Progenitor cell of endocrine pancreas (in vitro differentiated cells): ENCODE data around the gene CCDC148. TPM values are rescaled to one million over a fixed set of nuclear protein-coding genes. Genes with fewer than 3 reads are reported as not detected.
A peak's percentile ranks its signal among the peaks of the same experiment; 100 is the strongest.

ENCODE experiments used
- DNase-seq: peaks from one replicate; pipeline ENCODE4 v3.0.0; 2021; ENCODE audit warnings: low spot score; ENCODE audit not compliant: unreplicated experiment
- H3K27ac Mint-ChIP-seq: 2 replicates; pipeline ENCODE4 v1.8.0; 2021; ENCODE audit warnings: mild to moderate bottlenecking, moderate library complexity, mixed read lengths
- H3K27me3 Mint-ChIP-seq: 2 replicates; pipeline ENCODE4 v1.8.0; 2021; ENCODE audit warnings: mixed read lengths
- H3K36me3 Mint-ChIP-seq: 2 replicates; pipeline ENCODE4 v1.8.0; 2022; ENCODE audit warnings: mixed read lengths; ENCODE audit not compliant: insufficient read depth
- H3K4me1 Mint-ChIP-seq: 2 replicates; pipeline ENCODE4 v1.8.0; 2021; ENCODE audit warnings: low read depth, mixed read lengths
- H3K4me3 Mint-ChIP-seq: 2 replicates; pipeline ENCODE4 v1.8.0; 2021; ENCODE audit warnings: low read depth, mild to moderate bottlenecking, moderate library complexity, mixed read lengths
- H3K9me3 Mint-ChIP-seq: 2 replicates; pipeline ENCODE4 v1.8.0; 2021; ENCODE audit warnings: low read depth, mixed read lengths
- total RNA-seq: library from RNA; stranded (reverse); gene quantifications from 2 replicates; pipeline ENCODE4 v1.2.1, GENCODE V29; 2021
- TF ChIP-seq, protein P1 (sequence below): fragments of 200-600 bp; sonication (generic); IDR thresholded peaks from one replicate; pipeline ENCODE4 v1.5.0; 2021; ENCODE audit warnings: antibody characterized with exemption, mild to moderate bottlenecking; ENCODE audit not compliant: unreplicated experiment

CCDC148 gene
- total RNA-seq, 1 donor from 2014 or later = 3.9 TPM

DNA sequence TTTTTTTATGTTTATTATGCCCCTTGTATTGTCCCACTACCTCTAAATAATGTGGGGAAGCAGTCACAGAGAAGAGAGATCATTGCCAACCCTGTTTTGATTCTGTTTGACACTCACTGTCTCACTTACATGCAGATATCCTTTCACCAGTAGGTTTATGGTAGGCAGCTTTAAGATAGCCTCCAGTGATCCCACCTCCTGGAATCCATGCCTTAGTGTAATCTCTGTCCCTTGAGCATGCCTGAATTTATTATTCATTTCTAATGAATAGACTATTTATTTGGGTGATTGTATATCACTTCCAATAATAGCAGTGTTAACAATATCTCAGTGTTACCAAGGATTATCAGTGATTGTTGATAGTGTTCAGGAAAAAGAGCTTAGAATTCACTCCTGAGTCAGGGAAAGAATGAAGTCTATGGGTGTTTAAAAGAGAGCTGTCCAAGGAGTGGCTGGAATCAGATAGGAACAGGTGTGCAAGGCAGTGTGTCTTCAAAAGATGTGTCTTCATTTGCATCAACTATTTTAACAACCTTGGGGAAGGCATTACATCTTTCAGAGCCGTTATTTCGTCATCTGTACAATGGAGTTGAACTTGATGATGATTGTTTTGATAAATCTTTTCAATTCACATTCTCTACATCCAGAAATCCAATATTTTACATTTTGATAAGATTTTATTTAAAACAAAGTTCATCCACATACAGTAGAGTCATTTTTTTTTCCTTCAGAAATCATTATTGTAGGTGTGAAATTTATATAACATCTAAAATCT is 32.1 kb upstream of the CCDC148 start:
- Mint-ChIP-seq H3K4me3 (no peak overlapping the region), H3K9me3 (no peaks in the 10 kb centered on the region), H3K36me3 (no peaks in the 10 kb centered on the region), H3K4me1 (peaks cover 15% of the 10 kb centered on the region), H3K27ac (peak overlapping the region; percentile 26), H3K27me3 (no peaks in the 10 kb centered on the region)
- no peak for DNase-seq
- TF ChIP-seq, protein P1, sequence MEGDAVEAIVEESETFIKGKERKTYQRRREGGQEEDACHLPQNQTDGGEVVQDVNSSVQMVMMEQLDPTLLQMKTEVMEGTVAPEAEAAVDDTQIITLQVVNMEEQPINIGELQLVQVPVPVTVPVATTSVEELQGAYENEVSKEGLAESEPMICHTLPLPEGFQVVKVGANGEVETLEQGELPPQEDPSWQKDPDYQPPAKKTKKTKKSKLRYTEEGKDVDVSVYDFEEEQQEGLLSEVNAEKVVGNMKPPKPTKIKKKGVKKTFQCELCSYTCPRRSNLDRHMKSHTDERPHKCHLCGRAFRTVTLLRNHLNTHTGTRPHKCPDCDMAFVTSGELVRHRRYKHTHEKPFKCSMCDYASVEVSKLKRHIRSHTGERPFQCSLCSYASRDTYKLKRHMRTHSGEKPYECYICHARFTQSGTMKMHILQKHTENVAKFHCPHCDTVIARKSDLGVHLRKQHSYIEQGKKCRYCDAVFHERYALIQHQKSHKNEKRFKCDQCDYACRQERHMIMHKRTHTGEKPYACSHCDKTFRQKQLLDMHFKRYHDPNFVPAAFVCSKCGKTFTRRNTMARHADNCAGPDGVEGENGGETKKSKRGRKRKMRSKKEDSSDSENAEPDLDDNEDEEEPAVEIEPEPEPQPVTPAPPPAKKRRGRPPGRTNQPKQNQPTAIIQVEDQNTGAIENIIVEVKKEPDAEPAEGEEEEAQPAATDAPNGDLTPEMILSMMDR = no peak

DNA sequence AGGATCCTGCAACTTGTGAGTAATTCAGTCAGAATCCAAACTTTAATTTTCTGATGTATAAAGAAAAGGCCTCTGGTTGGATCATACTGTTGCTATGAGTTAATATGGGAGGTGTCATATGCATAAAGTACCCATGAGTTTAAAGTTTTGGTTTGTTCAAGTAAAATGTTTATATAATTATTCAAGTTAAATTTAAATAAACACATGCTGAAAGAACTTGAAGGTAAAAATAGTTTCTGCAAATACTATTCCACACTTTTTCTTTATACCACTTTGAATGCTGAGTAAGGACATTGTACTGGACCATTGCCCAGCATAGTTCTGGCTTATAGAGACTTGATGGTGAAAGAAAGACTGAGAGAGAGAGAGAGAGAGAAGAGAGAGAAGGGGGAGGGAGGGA is 30.9 kb upstream of the CCDC148 start:
- Mint-ChIP-seq H3K9me3 (no peaks in the 10 kb centered on the region), H3K27me3 (no peaks in the 10 kb centered on the region), H3K4me3 (no peak overlapping the region), H3K36me3 (no peaks in the 10 kb centered on the region), H3K27ac (no peak overlapping the region), H3K4me1 (peaks cover 15% of the 10 kb centered on the region)
- DNase-seq = no peak
- TF ChIP-seq, protein P1 = no peak

DNA sequence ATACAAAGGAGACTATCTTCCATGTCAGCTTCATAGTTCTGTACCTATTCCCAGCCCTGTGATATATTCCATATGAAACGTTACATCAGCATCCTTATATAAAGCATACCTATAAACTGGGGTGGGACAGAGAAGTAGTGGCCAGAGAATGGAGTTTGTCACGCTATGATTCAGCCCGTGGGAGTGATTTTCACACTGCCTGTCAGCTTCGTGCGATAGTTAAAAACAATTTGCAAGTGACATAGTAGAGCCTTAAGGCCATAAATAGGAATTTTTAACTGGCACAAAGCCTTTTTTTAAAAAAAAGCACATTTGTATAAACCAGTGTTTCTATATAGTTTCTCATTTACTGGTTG is 30.4 kb upstream of the CCDC148 start:
- Mint-ChIP-seq H3K36me3 (no peaks in the 10 kb centered on the region), H3K4me1 (peaks cover 15% of the 10 kb centered on the region), H3K27me3 (no peaks in the 10 kb centered on the region), H3K4me3 (no peak overlapping the region), H3K9me3 (no peaks in the 10 kb centered on the region), H3K27ac (no peak overlapping the region)
- DNase-seq = no peak
- TF ChIP-seq, protein P1 = no peak

DNA sequence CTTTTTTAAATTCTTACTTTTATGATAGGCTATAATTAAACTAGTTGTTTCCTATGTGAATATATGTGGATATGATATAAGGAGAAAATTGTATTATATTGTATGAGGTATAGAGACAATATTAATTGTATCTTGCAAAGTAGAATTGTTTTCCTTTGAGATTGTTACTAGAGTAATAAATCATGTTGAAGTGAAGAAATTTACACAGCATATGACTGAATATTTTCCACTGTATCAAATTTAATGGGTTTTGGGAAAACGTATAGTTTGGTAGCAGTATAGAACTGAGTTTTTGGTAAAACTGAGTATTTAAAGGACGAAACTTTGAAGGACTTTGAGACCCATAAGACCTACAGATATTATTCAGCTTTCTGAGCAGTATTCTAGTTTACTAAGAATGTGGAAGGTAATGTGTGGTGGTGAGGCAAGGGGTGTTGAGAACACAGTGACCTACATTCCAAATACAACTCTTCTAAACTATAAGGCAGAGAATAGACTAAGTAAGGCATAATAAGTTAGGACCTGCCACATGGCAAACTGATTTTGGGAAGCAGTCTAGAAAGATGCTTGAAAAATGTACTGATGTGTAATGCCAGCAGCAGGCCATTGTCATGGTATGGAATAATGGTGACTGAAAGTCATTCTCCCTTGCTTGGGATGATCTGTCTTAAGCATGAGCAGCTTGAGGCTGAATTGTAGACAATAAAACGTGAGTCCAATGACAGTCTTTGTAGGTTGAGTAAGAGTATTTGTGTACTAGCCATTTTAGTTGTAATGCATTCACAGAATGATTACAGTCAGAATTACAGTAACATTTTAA is 29.8 kb upstream of the CCDC148 start:
- Mint-ChIP-seq H3K4me1 (peaks cover 15% of the 10 kb centered on the region), H3K27ac (no peak overlapping the region), H3K27me3 (no peaks in the 10 kb centered on the region), H3K36me3 (no peaks in the 10 kb centered on the region), H3K9me3 (no peaks in the 10 kb centered on the region), H3K4me3 (no peak overlapping the region)
- DNase-seq = no peak
- TF ChIP-seq, protein P1 = no peak

DNA sequence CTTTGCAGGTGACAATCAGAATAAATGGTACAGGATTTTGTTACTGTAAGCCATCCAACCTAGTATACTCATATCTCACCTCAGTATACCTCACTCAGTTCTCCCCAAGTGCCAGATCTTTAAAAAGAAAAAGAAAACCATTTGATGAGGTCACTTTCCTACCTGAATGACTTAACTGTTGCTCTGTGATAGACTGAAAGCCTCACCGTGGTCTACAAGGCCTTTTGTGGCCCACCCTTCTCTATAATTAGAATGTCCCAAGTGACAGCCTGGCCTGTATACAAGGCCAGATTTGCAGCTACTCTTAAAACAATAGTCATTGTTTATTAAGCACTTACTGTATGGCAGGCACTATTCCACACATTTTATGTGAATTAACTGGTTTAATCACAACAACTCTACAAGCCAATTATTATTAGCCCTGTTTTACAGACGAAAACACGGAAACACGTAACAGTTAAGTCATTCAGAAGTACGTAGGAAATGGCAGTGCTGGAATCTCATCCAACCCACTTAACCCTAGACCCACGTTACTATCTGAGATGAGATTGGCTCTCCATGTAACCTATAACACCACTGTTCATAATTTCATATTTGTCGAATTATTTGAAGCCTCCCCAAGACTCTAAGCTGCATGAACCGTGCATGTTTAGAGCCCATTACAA is 28.5 kb upstream of the CCDC148 start:
- no peak overlapping the region for H3K4me3 Mint-ChIP-seq
- DNase-seq = no peak
- no peaks in the 10 kb centered on the region for H3K9me3 Mint-ChIP-seq
- H3K27me3 Mint-ChIP-seq = no peaks in the 10 kb centered on the region
- no peak overlapping the region for H3K27ac Mint-ChIP-seq
- H3K36me3 Mint-ChIP-seq = peaks cover 2% of the 10 kb centered on the region
- peaks cover 14% of the 10 kb centered on the region for H3K4me1 Mint-ChIP-seq
- TF ChIP-seq, protein P1 = no peak
